Ammon's horn (tissue), 1 donor: Measurements from ENCODE around the gene DCC.

Experiments
- DNase-seq: peaks from one replicate; pipeline ENCODE4 v3.0.0-alpha.2; 2016; ENCODE audit warnings: low spot score

Gene DCC

DNA sequence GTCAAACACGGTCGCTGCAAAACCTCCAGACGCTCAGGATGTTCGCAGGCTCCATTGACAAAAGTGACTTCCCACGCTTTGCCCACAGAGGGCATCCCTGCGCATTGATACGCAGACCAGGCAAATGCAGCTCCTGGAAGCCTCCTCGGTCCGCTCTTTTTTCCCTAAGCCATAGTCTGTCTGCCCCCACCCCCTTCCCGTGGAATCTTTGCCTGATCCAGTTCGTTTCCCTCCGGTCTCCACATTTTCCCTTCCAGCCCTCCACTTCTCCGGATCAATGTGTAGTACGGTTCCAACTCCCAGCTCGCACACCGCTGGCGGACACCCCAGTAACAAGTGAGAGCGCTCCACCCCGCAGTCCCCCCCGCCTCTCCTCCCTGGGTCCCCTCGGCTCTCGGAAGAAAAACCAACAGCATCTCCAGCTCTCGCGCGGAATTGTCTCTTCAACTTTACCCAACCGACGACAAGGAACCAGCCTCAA is at the start of gene DCC:
DCC (plus strand) TSS at position 307 of the 481 bp plus-strand sequence. CDS start 591 bp downstream, outside the sequence.
- peak; percentile 89 for DNase-seq

GRCh38 chr18:52310651-52311050 is 29.3 kb upstream of the DCC start:
- no peak for DNase-seq

DNA sequence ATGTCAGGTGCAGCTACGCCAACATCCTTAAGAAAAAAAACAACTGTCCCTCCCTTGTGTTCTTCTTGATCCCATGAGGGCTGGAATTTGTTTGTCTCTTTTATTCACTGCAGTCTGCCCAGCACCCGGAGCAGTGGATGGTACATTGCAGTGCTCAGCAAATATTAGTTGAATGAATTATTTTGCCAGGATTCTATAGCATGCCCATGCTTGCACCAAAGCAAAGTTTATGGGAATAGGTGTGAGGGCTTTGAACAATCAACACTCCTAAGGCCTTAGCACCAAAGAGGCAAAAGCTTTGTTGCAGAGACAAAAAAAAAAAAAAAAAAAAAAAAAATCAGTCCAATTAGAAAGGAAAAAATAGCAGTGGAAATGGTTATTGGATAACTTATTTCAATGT is 28.7 kb upstream of the DCC start:
- no peak for DNase-seq

DNA sequence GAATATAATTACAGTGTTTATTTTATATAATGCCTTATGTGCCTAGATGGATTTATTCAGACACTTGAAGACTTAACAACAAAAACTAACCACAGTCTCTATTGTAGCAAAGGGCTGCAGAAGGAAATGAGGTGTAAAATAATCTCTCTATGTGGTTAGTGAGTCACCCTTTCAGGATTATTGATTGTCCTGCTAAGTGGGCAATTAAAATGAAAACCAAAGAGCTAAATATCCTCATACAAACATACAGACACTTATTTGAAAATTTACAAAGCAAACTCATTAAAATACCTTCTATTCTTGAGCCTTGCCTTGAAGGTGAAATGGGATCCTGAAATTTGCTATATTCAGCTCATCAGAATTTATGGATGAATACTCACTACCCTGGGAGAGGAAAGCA is 27.7 kb upstream of the DCC start:
- DNase-seq = no peak

GRCh38 chr18:52313213-52313612 is 26.8 kb upstream of the DCC start:
- DNase-seq = no peak

DNA sequence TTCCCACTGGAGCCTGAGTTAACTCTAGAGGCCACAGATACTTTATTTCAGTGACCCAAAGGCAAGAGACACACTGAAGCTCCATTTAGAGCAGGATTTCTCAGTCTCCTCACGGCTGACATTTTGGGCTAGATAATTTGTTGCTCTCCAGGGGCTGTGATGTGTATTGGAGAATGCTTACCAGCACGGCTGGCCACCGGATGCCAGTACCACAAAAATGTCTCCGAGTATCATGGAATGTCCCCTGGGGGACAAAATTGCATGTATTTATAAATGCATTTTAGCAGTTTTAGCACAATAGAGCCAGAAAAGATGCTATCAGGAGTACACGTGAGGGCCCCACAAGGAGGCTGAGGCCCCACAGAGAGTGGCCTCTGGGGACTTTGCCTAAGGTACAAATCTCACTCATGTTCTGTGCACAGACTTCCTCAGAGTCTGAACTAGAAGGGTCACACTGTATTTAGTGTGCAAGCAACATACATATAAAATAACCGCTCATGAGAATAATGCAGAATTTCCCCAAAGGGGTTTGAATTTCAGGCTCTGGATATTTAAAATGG is 20.5 kb upstream of the DCC start:
- no peak for DNase-seq

- DNase-seq = no peak
Observed at GRCh38 chr18:52322307-52322706, 17.7 kb upstream of the DCC start.

DNA sequence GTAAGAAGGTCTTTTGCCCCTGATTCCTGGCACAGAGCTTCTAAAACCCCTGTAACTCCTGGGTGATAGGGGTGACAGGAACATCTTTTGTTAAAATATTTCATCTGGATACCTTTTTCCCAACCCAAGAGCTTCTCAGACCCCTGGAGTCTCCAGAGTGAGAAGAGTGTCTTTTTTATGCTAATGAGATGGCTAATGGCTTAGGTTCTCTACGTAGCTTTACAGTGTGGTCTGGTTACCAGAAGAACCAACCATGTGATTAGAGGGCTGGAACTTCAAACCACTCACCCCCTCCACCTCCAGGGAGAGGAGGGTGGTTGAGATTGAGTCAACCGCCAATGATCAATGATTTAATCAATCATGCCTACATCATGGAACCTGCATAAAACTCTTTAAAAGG is 16.2 kb upstream of the DCC start:
- no peak for DNase-seq

DNA sequence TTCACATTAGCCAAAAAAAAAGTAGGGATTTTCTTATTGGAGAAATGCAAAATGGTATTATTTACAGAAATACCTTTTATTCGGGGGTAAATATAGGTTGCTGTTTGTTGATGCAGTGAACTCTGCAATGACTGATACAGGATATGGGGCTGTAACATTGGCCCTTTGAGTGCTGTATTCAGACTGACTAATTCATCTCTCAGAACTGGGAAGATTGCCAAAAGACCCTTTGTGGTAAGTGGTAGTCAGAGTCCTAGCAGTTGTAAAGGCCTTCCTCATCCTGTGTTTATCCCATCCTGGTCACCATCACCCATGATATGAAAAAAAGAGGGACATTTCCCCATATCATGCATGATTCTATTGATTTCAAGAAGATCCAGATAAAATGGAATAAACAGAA is 14.0 kb upstream of the DCC start:
- no peak for DNase-seq

DNA sequence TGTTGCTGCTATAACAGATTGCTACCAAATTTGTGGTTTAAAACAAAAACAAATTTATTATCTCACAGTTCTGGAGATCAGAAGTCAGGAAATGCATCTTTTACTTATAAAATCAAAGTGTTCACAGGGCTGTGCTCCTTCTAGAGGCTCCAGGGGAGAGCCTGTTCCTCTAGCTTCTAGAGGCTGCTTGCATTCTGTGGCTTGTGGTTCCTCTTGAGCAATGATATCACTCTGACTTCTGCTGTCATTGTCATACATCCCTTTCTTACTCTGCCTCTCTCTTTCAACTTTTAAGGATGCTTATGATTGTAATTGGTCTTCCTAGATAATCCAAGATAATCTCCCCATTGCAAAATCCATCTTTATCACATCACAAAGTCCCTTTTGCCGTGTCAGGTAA is 6.1 kb upstream of the DCC start:
- DNase-seq = no peak

DNA sequence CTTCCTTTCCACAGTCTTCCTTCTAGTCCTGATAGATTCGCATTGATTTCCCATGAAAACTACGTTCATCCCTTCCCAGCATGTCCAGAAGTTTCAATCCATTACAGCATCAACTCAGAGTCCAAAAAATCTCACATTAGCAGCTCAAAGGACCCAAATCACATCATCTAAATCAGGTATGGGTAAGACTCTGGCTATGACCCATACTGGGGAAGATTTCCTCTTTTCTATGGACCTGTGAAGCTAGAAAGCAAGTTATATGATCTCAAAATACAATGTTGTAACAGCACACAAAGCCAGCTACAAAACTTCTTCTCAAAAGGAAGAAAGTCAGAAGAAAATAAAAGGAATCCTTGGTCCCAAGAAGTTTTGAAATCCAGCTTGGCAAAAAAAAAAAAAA is 5.7 kb upstream of the DCC start:
- DNase-seq = no peak

GRCh38 chr18:52334896-52335295 is 5.1 kb upstream of the DCC start:
- no peak for DNase-seq

GRCh38 chr18:52337276-52337675 is 2.7 kb upstream of the DCC start:
- no peak for DNase-seq

DNA sequence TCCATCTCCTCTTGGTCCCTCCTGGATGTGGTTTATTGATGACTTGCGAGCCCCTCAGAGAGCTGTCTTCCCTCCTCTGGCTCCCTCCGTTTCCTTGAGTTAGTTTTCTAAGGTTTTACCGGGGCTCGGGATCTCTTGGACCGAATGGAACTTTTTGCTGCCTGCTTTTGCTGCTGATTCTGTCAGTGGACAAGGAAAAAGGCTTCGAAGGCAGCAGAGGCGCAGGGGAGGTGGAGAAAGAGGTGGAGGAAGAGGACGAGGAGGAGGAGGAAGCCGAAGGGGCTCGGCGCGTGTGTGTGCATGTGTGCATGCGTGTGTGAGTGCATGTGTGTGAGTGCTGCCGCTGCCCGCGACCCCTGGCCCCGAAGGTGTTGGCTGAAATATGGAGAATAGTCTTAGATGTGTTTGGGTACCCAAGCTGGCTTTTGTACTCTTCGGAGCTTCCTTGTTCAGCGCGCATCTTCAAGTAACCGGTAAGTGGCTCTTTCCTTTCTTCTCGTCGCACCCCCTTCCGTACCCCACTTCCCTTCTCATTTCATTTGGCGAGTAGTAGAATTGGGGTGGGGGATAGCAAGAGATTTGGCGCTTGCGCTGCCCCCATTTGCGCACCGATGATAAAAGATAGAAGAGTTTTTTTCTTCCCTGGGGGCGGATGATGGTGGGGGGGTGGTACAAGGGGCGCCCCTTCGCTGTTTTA is 557 bp downstream of the DCC start:
- DNase-seq = no peak

GRCh38 chr18:52341103-52341432 is 1.1 kb downstream of the DCC start:
- no peak for DNase-seq

- DNase-seq = peak; percentile 73
Observed at GRCh38 chr18:52341608-52342381, 1.8 kb downstream of the DCC start.

- no peak for DNase-seq
Observed at GRCh38 chr18:52342456-52342855, 2.5 kb downstream of the DCC start.

GRCh38 chr18:52343138-52343537 is 3.1 kb downstream of the DCC start:
- peak; percentile 71 for DNase-seq

- no peak for DNase-seq
Observed at GRCh38 chr18:52343731-52344340, 3.8 kb downstream of the DCC start.

DNA sequence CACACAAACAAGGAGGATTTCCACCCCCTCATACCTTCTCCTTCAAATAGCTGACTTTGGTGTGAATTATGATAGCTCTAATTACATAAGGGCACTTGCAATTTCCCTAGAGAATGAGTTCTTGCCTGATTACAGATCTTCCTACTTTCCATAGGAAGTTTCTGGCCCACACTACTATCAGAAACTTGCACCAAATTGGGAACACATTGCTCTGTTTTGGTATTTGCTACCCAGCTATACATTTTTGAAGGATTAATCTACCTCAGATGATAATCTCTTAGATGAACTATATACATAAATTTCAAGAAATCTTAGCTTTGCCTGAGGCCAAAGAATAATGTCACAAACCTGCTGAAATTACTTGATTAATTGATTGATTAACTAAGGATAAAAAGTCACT is 4.9 kb downstream of the DCC start:
- no peak for DNase-seq

GRCh38 chr18:52345428-52345827 is 5.4 kb downstream of the DCC start:
- DNase-seq = no peak

DNA sequence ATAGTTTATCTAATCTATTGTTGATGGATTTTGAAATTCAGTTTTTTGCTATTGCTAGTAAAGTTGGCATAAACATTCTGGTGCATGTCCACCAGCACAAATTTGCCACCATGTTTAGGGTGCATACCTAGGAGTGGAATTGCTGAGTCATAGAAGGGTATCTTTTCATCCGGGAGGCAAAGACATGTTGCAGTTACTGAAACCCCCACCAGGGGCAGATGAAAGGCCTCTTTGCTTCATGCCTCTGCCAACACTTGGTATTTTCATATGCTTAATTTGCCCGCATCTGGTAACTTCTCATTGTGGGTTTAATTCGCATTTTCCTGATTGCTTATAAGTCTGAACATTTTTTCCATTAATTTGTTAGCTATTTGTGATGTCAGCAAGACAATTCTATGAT is 8.2 kb downstream of the DCC start:
- no peak for DNase-seq

- DNase-seq = no peak
Observed at GRCh38 chr18:52349498-52349897, 9.5 kb downstream of the DCC start.
